Ishikawa (cell line): ENCODE measurements around the gene SLC37A3.

Experiments
- CEBPB ChIP-seq: IDR thresholded peaks from 2 replicates; pipeline ENCODE4 v1.6.1; 2012
- EP300 ChIP-seq: IDR thresholded peaks from 2 replicates; pipeline ENCODE4 v1.6.1; 2012; ENCODE audit warnings: borderline replicate concordance
- FOXM1 ChIP-seq: IDR thresholded peaks from 2 replicates; pipeline ENCODE4 v1.6.1; 2012; ENCODE audit warnings: low read depth, borderline replicate concordance
- RAD21 ChIP-seq: IDR thresholded peaks from 2 replicates; pipeline ENCODE4 v1.6.1; 2012; ENCODE audit warnings: low read depth
- TAF1 ChIP-seq: IDR thresholded peaks from 2 replicates; pipeline ENCODE4 v1.6.1; 2012; ENCODE audit warnings: low read depth, mild to moderate bottlenecking
- TEAD4 ChIP-seq: IDR thresholded peaks from 2 replicates; pipeline ENCODE4 v1.6.1; 2012
- YY1 ChIP-seq: IDR thresholded peaks from 2 replicates; pipeline ENCODE4 v1.6.1; 2012; ENCODE audit warnings: low read depth
- ZBTB7A ChIP-seq: IDR thresholded peaks from 2 replicates; pipeline ENCODE4 v1.6.1; 2012; ENCODE audit warnings: low read depth
- TF ChIP-seq, protein P1 (sequence below): IDR thresholded peaks from 2 replicates; pipeline ENCODE4 v1.6.1; 2012; ENCODE audit warnings: low read depth, mild to moderate bottlenecking

DNA sequence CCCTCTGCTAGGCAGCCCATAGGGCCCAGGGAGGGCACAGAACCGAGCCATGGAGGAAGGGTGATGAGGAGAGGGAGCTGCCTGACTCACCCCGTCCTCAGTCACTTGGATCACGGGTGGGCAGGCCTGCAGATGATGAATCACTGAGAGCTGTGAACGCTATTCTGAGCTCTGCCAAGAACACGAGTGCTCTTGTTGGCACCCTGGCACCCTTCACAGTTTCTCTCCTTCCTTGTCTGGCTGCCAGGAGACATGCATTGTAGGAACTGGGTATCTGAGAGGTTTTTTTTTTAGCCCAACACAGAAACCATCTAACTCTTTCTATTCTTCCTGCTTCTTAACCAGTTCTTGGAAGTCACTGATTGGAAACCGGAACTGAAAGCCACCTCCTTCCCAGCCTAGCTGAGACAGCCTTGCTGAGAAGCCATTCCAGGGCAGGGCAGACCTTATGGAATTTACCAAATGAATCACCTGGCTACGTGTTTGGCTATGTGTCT lies 82.1 kb downstream of the SLC37A3 start:
- TF ChIP-seq YY1 (0 out of 2 replicates have a peak, but pooled peaks have one; percentile 42), CEBPB (no peak), ZBTB7A (no peak), FOXM1 (no peak), EP300 (no peak), TEAD4 (no peak), TAF1 (no peak), RAD21 (no peak)
- TF ChIP-seq, protein P1, sequence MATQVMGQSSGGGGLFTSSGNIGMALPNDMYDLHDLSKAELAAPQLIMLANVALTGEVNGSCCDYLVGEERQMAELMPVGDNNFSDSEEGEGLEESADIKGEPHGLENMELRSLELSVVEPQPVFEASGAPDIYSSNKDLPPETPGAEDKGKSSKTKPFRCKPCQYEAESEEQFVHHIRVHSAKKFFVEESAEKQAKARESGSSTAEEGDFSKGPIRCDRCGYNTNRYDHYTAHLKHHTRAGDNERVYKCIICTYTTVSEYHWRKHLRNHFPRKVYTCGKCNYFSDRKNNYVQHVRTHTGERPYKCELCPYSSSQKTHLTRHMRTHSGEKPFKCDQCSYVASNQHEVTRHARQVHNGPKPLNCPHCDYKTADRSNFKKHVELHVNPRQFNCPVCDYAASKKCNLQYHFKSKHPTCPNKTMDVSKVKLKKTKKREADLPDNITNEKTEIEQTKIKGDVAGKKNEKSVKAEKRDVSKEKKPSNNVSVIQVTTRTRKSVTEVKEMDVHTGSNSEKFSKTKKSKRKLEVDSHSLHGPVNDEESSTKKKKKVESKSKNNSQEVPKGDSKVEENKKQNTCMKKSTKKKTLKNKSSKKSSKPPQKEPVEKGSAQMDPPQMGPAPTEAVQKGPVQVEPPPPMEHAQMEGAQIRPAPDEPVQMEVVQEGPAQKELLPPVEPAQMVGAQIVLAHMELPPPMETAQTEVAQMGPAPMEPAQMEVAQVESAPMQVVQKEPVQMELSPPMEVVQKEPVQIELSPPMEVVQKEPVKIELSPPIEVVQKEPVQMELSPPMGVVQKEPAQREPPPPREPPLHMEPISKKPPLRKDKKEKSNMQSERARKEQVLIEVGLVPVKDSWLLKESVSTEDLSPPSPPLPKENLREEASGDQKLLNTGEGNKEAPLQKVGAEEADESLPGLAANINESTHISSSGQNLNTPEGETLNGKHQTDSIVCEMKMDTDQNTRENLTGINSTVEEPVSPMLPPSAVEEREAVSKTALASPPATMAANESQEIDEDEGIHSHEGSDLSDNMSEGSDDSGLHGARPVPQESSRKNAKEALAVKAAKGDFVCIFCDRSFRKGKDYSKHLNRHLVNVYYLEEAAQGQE, result no peak
